ENCODE measurements around the gene MAS1L. TPM values are rescaled to one million over a fixed set of nuclear protein-coding genes. Genes with fewer than 3 reads are reported as not detected.
"Not testable (repeated sequence)": the region's sequence is repeated elsewhere in the genome, so short reads cannot be mapped to it uniquely, and the experiment has no call there.

The MAS1L gene
- total RNA-seq, 1 experiment from 2014 or later: not detected

- Histone ChIP-seq H3K79me2 (ENCODE audit: low read length) (no peaks in the 10 kb centered on the region), H3K4me1 (ENCODE audit: low read length) (peaks cover 12% of the 10 kb centered on the region), H3K9ac (ENCODE audit: low read length) (no peak overlapping the region), H3K9me3 (ENCODE audit: low read length) (no peaks in the 10 kb centered on the region), H3K9me2 (replicated peaks; ENCODE audit: insufficient read depth, low read length) (no peaks in the 10 kb centered on the region), H2AFZ (ENCODE audit: low read length) (no peak overlapping the region), H3K27ac (ENCODE audit: low read length) (no peak overlapping the region), H3K27me3 (ENCODE audit: low read length) (no peaks in the 10 kb centered on the region), H3K4me2 (ENCODE audit: low read depth, low read length, poor library complexity, severe bottlenecking) (no peak overlapping the region), H4K20me1 (ENCODE audit: insufficient read depth, low read depth, low read length) (no peaks in the 10 kb centered on the region), H3K4me3 (ENCODE audit: low read length) (no peak overlapping the region), H3K36me3 (ENCODE audit: insufficient read depth, low read length) (no peaks in the 10 kb centered on the region)
- DNase-seq: no peak
Measured at GRCh38 chr6:29465279-29465678, 22.5 kb downstream of the MAS1L start.

- Histone ChIP-seq H3K4me1 (ENCODE audit: low read length) (peaks cover 12% of the 10 kb centered on the region), H3K4me3 (ENCODE audit: low read length) (no peak overlapping the region), H3K79me2 (ENCODE audit: low read length) (no peaks in the 10 kb centered on the region), H3K36me3 (ENCODE audit: insufficient read depth, low read length) (no peaks in the 10 kb centered on the region), H3K9ac (ENCODE audit: low read length) (no peak overlapping the region), H4K20me1 (ENCODE audit: insufficient read depth, low read depth, low read length) (no peaks in the 10 kb centered on the region), H2AFZ (ENCODE audit: low read length) (no peak overlapping the region), H3K4me2 (ENCODE audit: low read depth, low read length, poor library complexity, severe bottlenecking) (no peak overlapping the region), H3K9me2 (replicated peaks; ENCODE audit: insufficient read depth, low read length) (no peaks in the 10 kb centered on the region), H3K9me3 (ENCODE audit: low read length) (no peaks in the 10 kb centered on the region), H3K27ac (ENCODE audit: low read length) (no peak overlapping the region), H3K27me3 (ENCODE audit: low read length) (no peaks in the 10 kb centered on the region)
- DNase-seq: no peak
Measured at GRCh38 chr6:29462022-29462421, 25.7 kb downstream of the MAS1L start.

- Histone ChIP-seq H4K20me1 (ENCODE audit: insufficient read depth, low read depth, low read length) (no peaks in the 10 kb centered on the region), H3K79me2 (ENCODE audit: low read length) (no peaks in the 10 kb centered on the region), H3K36me3 (ENCODE audit: insufficient read depth, low read length) (no peaks in the 10 kb centered on the region), H3K27ac (ENCODE audit: low read length) (no peak overlapping the region), H3K4me1 (ENCODE audit: low read length) (peaks cover 12% of the 10 kb centered on the region), H3K9ac (ENCODE audit: low read length) (no peak overlapping the region), H3K9me3 (ENCODE audit: low read length) (no peaks in the 10 kb centered on the region), H3K27me3 (ENCODE audit: low read length) (no peaks in the 10 kb centered on the region), H3K4me3 (ENCODE audit: low read length) (no peak overlapping the region), H3K9me2 (replicated peaks; ENCODE audit: insufficient read depth, low read length) (no peaks in the 10 kb centered on the region), H2AFZ (ENCODE audit: low read length) (no peak overlapping the region), H3K4me2 (ENCODE audit: low read depth, low read length, poor library complexity, severe bottlenecking) (no peak overlapping the region)
- no peak for DNase-seq
Measured at GRCh38 chr6:29461021-29461814, 26.5 kb downstream of the MAS1L start.

DNA sequence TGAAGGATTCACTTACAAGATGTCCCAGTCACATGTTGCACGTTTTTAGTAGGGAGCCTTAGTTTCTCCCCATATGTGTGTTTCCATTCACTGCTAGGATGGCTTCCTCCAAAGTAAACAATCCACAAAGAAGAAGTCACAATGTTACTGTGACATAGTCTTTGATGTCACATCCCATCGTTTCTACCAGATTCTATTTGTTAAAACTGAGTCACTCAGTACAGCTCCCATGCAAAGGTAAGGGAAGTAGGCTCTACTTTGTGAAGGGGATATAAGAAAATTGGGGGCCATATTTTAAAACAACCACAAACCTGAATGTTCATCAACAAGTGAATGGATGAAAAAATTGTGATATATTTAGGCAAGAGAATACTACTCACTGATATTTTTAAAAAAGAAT, 30.8 kb downstream of the MAS1L start, which contains the start of the genes OR11A1 and OR2H1:
Gene OR11A1, minus strand, starts transcription at position 101 of the 400 bp plus-strand sequence. CDS start 29,430 bp downstream, outside the sequence.
Gene OR2H1, plus strand, starts transcription at position 185 of the 400 bp plus-strand sequence. CDS start 4,615 bp downstream, outside the sequence.
- H3K27ac ChIP-seq (ENCODE audit: low read length): no peak within 1 kb of the TSS
- H3K4me3 ChIP-seq (ENCODE audit: low read length): no peak within 1 kb of the TSS
- no peaks in the 10 kb centered on the region for H3K4me1 ChIP-seq (ENCODE audit: low read length)
- no peaks in the 10 kb centered on the region for H3K27me3 ChIP-seq (ENCODE audit: low read length)
- no peaks in the 10 kb centered on the region for H3K36me3 ChIP-seq (ENCODE audit: insufficient read depth, low read length)
- no peaks in the 10 kb centered on the region for H4K20me1 ChIP-seq (ENCODE audit: insufficient read depth, low read depth, low read length)
- no peaks in the 10 kb centered on the region for H3K79me2 ChIP-seq (ENCODE audit: low read length)
- H2AFZ ChIP-seq (ENCODE audit: low read length): no peak within 1 kb of the TSS
- no peak within 1 kb of the TSS for H3K4me2 ChIP-seq (ENCODE audit: low read depth, low read length, poor library complexity, severe bottlenecking)
- no peak within 1 kb of the TSS for H3K9ac ChIP-seq (ENCODE audit: low read length)
- no peak for DNase-seq
- H3K9me2 ChIP-seq (replicated peaks; ENCODE audit: insufficient read depth, low read length): no peaks in the 10 kb centered on the region
- no peaks in the 10 kb centered on the region for H3K9me3 ChIP-seq (ENCODE audit: low read length)

DNA sequence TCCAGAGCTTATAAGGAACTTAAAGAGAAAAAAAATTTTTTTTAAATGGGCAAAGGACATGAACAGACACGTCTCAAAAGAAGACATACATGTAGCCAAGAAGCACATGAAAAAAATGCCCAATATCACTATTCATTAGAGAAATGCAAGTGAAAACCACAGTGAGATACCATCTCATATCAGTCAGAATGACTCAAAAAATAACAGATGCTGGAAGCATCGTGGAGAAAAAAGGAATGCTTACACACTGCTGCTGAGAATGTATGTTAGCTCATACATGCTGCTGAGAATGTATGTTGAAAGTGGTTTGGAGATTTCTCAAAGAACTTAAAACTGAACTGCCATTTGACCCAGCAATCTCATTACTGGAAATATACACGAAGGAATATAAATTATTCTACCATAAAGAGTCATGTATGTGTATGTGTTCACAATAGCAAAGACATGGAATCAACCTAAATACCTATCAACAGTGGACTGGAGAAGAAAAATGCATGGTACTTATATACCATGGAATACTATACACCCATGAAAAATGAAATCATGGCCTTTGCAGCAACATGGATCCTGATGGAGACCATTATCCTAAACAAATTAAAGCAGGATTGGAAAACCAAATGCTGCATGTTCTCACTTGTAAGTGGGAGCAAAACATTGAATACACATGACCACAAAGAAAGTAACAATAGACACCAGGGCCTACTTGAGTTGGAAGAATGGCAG, 36.1 kb downstream of the MAS1L start:
- H3K4me3 ChIP-seq (ENCODE audit: low read length): no peak overlapping the region
- no peak overlapping the region for H3K9ac ChIP-seq (ENCODE audit: low read length)
- H3K4me2 ChIP-seq (ENCODE audit: low read depth, low read length, poor library complexity, severe bottlenecking): no peak overlapping the region
- no peaks in the 10 kb centered on the region for H4K20me1 ChIP-seq (ENCODE audit: insufficient read depth, low read depth, low read length)
- H3K9me3 ChIP-seq (ENCODE audit: low read length): no peaks in the 10 kb centered on the region
- H3K79me2 ChIP-seq (ENCODE audit: low read length): no peaks in the 10 kb centered on the region
- no peak for DNase-seq
- H3K4me1 ChIP-seq (ENCODE audit: low read length): no peaks in the 10 kb centered on the region
- no peaks in the 10 kb centered on the region for H3K9me2 ChIP-seq (replicated peaks; ENCODE audit: insufficient read depth, low read length)
- no peaks in the 10 kb centered on the region for H3K36me3 ChIP-seq (ENCODE audit: insufficient read depth, low read length)
- H3K27ac ChIP-seq (ENCODE audit: low read length): no peak overlapping the region
- H2AFZ ChIP-seq (ENCODE audit: low read length): no peak overlapping the region
- H3K27me3 ChIP-seq (ENCODE audit: low read length): no peaks in the 10 kb centered on the region

- H3K9me3 ChIP-seq (ENCODE audit: low read length): no peaks in the 10 kb centered on the region
- H3K9me2 ChIP-seq (replicated peaks; ENCODE audit: insufficient read depth, low read length): no peaks in the 10 kb centered on the region
- H3K36me3 ChIP-seq (ENCODE audit: insufficient read depth, low read length): no peaks in the 10 kb centered on the region
- H3K4me1 ChIP-seq (ENCODE audit: low read length): no peaks in the 10 kb centered on the region
- H4K20me1 ChIP-seq (ENCODE audit: insufficient read depth, low read depth, low read length): no peaks in the 10 kb centered on the region
- H3K9ac ChIP-seq (ENCODE audit: low read length): no peak overlapping the region
- no peak overlapping the region for H3K4me3 ChIP-seq (ENCODE audit: low read length)
- no peaks in the 10 kb centered on the region for H3K79me2 ChIP-seq (ENCODE audit: low read length)
- H3K27me3 ChIP-seq (ENCODE audit: low read length): no peaks in the 10 kb centered on the region
- H2AFZ ChIP-seq (ENCODE audit: low read length): no peak overlapping the region
- no peak for DNase-seq
- no peak overlapping the region for H3K27ac ChIP-seq (ENCODE audit: low read length)
- no peak overlapping the region for H3K4me2 ChIP-seq (ENCODE audit: low read depth, low read length, poor library complexity, severe bottlenecking)
Measured at GRCh38 chr6:29447670-29448069, 40.1 kb downstream of the MAS1L start.

DNA sequence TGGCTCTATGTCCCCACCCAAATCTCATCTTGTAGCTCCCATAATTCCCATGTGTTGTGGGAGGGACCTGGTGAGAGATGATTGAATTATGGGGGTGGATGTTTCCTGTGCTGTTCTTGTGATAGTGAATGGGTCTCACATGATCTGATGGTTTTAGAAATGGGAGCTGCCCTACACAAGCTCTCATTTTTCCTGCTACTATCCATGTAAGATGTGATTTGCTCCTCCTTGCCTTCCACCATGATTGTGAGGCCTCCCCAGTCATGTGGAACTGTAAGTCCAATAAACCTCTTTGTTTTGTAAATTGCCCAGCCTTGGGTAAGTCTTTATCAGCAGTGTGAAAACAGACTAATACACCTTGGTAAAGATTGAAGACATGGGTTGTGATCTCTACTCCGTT, 43.7 kb downstream of the MAS1L start:
- not testable (repeated sequence) for H3K79me2 ChIP-seq (ENCODE audit: low read length); H3K36me3 ChIP-seq (ENCODE audit: insufficient read depth, low read length); H3K9ac ChIP-seq (ENCODE audit: low read length); H3K9me2 ChIP-seq (replicated peaks; ENCODE audit: insufficient read depth, low read length); H4K20me1 ChIP-seq (ENCODE audit: insufficient read depth, low read depth, low read length); H3K4me2 ChIP-seq (ENCODE audit: low read depth, low read length, poor library complexity, severe bottlenecking); H3K27me3 ChIP-seq (ENCODE audit: low read length); DNase-seq; H3K4me3 ChIP-seq (ENCODE audit: low read length); H2AFZ ChIP-seq (ENCODE audit: low read length); H3K9me3 ChIP-seq (ENCODE audit: low read length); H3K4me1 ChIP-seq (ENCODE audit: low read length); H3K27ac ChIP-seq (ENCODE audit: low read length)

- Histone ChIP-seq H3K4me2 (ENCODE audit: low read depth, low read length, poor library complexity, severe bottlenecking) (no peak overlapping the region), H3K79me2 (ENCODE audit: low read length) (no peaks in the 10 kb centered on the region)
Measured at GRCh38 chr6:29442719-29443118, 45.0 kb downstream of the MAS1L start.

More at GRCh38 chr6:29442719-29443118, 45.0 kb downstream of the MAS1L start:
- Histone ChIP-seq H3K9me2 (replicated peaks; ENCODE audit: insufficient read depth, low read length) (no peaks in the 10 kb centered on the region), H3K36me3 (ENCODE audit: insufficient read depth, low read length) (no peaks in the 10 kb centered on the region), H3K27me3 (ENCODE audit: low read length) (no peaks in the 10 kb centered on the region), H3K9ac (ENCODE audit: low read length) (no peak overlapping the region), H2AFZ (ENCODE audit: low read length) (no peak overlapping the region), H3K4me1 (ENCODE audit: low read length) (no peaks in the 10 kb centered on the region), H3K9me3 (ENCODE audit: low read length) (no peaks in the 10 kb centered on the region), H3K4me3 (ENCODE audit: low read length) (no peak overlapping the region), H4K20me1 (ENCODE audit: insufficient read depth, low read depth, low read length) (no peaks in the 10 kb centered on the region), H3K27ac (ENCODE audit: low read length) (no peak overlapping the region)
- DNase-seq: no peak
